GM18907 (cell line): ENCODE measurements around the gene SMG6.

ENCODE experiments used
- ATAC-seq: cut with Tn5 transposase; IDR thresholded peaks from one replicate; pipeline ENCODE4 v1.9.1; 2021; ENCODE audit warnings: mild to moderate bottlenecking, moderate library complexity; ENCODE audit not compliant: unreplicated experiment

Gene SMG6

DNA sequence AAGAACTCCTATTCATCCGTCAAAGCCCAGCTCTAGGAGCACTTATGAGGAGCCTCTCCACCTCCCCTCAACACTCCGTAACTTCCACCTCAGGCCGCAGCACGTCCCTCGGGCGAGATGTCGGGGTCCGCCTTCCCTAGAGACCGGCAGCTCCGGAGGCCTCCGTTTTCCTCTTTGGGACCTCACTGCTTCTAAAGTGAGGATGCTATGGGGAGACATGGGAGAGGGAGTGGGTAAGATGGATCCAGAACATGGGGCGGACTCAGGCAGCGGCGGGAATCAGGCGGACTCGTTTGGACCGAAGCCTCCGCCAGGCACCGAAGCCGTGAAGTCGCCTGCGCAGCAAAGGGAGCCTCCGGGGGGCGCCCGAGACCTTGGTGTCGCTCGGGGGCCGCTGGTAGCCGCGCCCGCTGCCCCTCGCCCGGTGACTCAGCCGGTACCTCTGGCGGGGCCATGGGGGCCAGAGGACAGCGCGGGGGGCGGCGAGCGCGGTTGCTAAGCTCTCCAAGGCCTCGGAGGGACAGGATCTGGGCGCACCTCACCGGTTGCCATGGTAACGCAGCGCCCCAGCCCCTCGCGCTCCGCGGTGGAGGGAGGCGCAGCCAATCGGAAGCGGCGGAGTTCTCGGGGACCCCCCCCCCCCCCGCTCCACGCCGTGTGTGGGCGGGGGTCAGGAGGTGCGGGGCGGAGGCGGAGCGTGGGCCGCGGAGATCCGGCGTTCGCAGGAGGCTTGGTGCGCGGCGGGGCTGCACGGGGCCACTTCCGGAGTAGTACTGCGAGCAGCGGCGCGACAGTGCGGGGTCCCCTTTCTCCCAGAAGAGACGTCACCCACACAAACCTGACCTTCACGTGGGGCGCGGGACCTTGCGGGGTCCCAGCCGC, 250.0 kb downstream of the SMG6 start:
- ATAC-seq = no peak

DNA sequence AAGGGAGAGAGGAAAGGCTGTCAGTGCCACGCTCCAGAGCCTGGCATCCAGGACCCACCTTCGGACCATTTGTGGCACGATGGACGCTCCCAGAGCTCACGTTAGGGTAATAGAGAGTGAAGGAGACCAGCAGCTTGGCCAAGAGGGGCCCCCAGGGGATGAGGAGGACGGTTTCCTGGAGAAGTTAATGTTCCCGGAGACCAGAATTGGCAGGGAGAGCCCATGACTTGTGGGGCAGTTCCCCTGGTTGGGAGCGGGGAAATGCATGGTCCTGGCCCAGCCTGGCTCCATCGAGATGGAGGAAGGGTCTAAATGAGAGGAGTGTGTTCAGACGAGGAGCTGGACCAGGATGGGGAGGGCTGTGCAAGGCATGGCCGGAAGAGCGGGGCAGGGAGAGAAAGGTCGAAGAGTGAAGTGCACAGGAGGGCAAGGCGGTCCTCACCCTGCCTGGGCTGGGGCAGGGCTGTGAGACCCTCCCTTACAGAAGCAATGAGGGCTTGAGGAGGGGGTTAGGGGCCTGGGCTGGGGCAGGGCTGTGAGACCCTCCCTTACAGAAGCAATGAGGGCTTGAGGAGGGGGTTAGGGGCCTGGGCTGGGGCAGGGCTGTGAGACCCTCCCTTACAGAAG, 251.5 kb downstream of the SMG6 start:
- no peak for ATAC-seq

DNA sequence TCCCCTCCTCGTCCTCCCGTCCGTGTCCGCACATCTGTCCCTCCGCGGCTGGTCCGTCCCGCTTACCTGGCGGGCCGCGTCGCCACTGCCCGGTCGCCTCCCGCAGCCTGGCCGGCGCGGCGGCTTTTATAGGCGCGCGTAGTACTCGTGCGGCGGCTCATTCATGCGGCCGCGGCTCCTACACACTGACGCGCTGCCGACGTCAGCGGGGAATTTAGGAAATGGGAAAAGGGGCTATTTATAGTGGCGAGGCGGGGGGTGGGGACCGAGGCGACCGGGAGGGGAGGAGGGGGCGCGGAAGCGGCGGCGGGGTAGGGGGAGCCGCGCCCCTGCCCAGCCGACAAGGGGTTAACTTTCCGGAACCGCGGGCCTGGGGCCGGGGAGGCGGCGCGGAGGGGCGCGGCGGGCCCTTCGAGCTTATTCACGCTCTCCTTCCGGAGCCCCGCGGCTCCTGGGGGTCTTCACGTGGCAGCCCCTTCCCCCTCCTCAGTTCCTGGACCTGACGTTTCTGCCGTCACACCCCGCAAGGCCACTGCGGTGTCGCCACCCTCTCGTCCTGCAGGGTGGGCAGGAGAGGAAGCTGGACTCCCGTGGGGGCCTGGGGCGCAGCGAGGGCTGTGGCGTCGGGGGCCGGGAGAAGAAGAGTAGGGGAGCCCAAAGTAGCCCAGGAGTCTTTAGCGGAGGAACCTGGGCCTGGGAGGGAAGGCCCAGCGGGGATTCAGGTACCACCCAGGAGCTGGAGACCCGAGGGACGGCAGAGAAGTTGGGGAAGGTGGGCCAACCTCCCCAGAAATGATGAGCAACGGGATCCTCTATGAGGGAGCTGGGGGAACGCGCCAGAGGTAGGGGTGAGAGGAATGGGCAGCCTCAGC, 252.3 kb downstream of the SMG6 start:
- no peak for ATAC-seq

DNA sequence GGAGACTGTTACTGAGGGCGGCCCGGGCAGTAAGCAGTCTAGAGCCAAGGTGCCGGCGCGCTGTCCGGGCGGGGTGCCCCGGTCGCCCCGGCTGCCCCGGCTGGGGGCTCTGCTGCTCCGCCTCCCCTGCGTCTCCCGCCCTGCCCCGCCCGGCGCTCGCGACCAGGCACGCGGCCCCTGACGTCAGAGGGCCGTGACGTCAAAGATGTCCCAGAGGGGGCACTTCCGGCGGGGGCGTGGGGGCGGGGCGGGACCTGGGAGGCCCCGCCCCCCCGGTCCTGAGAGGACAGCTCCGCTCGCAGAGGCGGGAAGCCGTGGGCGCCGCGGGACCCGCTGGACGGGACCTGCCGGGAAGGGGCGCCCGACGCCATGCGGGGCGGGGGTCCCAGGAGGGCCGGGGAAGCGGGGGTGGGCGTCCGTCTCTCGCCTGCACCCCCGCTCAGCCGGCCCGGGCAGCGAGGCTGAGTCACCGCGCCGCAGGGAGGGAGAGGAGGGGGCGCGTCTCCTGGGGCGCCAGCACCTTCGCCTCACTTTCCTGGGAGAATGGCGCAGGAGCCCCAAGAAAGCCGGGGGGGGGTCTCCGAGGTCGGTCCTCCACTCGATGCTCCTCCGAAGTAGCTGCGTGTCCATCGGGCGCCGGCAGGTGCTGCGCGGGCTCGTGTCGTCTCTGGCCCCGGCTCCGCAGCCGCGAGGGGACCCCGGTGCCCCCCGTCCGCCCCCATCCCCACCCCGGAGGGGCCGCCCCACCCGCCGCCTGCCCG, 253.1 kb downstream of the SMG6 start:
- peak; percentile 15 for ATAC-seq

DNA sequence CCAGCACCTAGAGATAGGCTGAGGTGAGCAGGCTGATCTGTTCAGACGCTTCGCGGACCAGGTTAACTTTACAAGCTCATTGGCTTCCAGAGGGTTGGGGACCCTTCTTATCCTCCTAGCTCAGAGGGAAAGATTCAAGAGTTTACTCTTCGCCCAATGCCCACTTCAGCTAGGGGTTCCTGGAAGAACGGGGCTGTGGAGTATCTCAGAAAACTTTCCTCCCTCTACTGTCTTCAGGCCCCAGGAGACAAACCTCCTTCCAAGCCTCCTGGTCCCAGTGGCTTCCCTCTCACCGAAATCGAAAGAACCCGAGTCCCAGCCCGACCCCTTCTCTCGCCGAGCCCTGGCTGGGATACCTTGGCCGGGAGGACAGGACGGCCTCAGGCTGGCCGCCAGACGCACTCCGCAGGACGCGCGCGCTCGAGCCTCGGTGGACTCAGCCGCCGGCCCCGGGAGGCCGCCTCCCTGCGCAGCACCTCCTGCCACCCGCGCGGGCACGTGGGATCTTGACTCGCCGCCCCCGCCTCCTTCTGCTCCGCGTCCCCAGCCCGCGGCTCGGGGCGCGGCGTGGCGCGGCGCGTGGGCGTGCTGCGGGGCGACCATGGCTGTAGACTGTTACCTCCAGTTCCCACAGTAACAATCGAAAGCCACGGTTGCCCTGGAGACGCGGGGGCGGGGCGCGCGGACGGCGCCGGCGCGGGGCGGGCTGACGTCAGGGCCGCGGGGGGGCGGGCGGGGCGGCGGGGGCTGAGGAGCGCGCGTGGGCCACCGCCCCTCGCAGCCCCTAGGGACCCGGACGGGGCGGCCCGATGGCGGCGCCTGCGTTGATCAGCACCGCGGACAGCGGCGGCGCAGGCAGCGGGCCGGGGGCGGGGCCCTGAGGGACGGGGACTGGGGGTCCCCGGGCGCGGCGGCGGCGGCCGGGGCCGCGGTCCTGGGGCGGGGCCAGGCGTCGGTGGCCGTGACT, 254.0 kb downstream of the SMG6 start:
- peak; percentile 50 for ATAC-seq

DNA sequence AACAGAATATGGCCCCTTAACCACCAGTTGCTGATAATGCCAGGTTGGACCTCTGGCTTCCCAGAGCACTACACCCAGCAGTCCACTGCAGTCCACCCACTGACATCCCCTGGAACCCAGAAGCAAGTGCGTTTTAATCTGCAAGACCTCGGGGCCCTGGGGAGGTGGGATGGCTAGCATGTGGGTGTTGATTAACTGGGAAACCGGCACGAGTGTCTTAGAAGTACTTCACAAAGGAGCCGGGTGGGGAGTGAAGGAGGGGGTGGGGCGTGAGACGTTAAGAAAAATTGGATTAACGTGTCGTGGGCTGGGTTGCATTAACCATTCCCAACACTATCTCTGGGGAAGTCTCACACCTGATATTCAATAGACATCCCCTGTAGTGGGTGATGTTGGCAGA, 254.8 kb downstream of the SMG6 start:
- no peak for ATAC-seq

- no peak for ATAC-seq
Observed at GRCh38 chr17:2047590-2047989, 256.0 kb downstream of the SMG6 start.

- no peak for ATAC-seq
Observed at GRCh38 chr17:2044263-2044894, 259.2 kb downstream of the SMG6 start.

- ATAC-seq = no peak
Observed at GRCh38 chr17:2043785-2044184, 259.8 kb downstream of the SMG6 start.

GRCh38 chr17:2042933-2043332, 260.7 kb downstream of the SMG6 start:
- no peak for ATAC-seq

DNA sequence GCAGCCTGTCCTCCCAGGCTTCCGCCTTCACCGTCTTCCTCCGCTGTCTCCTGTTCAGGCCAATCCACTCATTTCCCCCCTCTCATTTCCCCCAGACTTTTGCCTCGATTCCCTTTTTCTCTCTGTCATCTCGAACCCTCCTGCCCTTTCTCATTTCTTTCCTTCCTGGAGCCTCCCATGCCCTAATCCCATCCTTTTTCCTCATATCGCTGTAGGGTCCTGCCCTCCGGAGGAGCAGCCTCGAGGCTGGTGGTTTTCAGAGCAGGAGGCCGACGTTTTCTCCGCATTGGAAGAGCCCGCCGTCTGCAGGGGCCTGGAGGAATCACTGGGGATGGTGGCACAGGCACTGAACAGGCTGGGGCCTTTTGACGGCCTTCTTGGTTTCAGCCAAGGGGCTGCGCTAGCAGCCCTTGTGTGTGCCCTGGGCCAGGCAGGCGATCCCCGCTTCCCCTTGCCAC, 261.2 kb downstream of the SMG6 start:
- no peak for ATAC-seq

DNA sequence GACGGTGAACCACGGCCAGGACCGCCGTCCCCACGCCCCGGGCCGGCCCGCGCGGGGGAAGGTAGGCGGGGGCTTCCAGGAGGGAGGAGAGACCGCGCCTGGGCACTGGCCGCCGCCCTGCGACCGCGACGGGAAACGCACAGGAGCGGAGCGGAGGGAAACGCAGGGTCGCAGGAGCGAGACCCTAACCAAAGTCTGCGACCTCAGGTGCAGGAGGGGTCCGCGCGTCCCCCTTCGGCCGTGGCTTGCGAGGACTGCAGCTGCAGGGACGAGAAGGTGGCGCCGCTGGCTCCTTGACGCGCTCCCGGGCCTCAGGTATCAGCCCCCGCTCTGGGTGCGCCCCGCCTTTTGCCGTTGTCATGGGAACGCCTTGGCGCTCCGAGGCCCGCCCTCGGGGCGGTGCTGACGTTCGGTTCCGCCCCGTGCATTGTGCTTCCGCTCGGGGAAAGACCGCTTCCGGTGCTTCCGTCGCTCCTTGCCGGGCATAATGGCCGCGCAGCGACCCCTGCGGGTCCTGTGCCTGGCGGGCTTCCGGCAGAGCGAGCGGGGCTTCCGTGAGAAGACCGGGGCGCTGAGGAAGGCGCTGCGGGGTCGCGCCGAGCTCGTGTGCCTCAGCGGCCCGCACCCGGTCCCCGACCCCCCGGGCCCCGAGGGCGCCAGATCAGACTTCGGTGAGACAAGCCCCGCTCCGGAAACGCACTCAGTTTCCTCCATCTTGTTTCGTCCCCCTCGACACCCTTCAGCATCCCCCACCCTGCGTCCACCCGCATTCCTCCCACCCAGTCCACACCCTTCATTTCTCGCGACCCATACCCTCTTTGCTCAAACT, 261.8 kb downstream of the SMG6 start, which contains the start of gene OVCA2:
Gene OVCA2, plus strand, starts transcription at position 462 of the 829 bp plus-strand sequence. Its CDS starts 26 bp downstream, at position 488.
- ATAC-seq = peak; percentile 87

- ATAC-seq = peak; percentile 3
Observed at GRCh38 chr17:2040942-2041560, 262.5 kb downstream of the SMG6 start.

DNA sequence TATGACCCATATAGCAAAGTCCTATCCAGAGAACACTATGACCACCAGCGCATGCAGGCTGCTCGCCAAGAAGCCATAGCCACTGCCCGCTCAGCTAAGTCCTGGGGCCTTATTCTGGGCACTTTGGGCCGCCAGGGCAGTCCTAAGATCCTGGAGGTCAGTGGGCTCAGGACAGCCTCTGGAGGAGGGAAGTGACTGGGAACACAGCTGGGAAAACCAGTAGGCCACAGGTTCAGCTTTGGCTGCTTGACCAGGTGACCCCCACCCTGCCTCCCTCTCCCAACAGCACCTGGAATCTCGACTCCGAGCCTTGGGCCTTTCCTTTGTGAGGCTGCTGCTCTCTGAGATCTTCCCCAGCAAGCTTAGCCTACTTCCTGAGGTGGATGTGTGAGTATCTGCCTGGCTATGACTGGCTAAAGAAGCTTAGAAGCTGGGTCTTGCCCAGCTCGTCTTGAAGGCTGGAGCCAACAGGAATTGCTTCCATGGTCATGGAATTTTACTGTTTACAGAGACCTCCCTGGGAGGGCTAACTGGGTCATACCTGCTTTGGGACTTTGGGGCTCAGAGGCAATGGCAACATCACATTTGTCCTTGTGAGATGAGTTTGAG, 263.3 kb downstream of the SMG6 start:
- ATAC-seq = no peak

DNA sequence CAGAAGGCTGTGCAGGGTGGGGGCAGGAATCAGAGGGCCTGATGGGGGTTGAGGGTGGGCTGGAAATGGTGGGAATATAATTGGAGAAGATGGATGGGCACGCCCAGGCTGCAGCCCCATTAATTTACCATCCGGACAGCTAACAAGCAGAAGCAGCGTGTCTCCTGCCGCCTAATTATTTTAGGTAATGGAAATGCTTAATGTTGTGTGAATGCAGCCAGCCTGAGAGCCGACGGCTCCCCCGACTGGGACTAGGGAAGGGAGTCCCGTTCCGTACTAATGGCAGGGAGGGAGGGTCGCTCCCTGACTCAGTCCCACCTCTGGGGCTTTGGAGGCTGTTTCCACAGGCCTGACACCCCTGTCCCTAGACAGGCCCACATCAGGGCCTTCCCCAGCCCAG, 266.4 kb downstream of the SMG6 start:
- no peak for ATAC-seq

DNA sequence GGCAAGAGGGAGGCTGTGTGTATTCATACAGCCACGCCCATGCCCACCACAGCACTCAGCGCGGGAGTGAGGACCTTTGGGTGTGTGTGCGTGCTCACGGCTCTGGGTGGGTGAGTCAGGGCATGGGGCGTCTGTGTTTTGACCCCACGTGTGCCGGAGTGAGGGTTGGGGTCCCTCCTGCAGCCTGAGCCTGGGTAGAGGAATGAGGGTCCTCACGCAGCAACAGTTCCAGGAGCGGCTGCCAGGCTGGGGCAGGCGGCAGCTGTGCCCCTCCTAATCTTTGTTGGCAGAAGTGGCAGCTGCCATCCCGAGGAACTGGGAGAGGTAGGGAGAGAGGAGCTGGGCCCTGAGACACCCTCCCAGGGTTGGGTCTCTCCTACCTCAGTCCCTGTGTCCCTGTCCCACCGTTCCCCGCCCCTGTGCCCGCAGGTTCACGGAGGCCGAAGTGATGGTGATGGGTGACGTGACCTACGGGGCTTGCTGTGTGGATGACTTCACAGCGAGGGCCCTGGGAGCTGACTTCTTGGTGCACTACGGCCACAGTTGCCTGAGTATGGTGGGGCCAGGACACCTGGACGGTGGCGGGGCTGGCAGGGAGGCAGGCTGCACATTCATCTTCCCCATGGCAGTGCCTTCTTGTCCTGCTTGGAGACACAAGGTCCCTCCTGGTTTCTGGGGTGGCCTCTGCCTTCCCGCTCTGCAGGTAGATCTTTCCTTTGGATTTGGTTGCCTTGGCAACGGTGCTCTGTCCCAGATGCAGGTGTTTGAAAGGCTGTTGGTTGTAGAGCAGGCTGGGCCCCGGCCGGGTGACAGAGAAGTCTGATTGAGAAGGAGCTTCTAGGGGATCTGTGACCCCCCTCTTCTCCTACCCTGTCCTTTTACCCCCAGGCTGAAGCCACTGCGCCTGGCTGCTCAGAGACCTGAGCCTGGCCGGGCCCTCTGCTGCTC, 267.8 kb downstream of the SMG6 start:
- no peak for ATAC-seq
